ENCODE data around the gene HTRA1.

- no peak for TF ChIP-seq CTCF (IDR thresholded peaks at IDR 0.05; ENCODE audit: insufficient read depth, low read length, poor library complexity, severe bottlenecking)
- TF ChIP-seq EZH2phosphoT487 (conservative IDR thresholded peaks at IDR 0.05; ENCODE audit: low read length) = no peak
Measured at GRCh38 chr10:122531939-122532338, 70.6 kb downstream of the HTRA1 start.

All from SU-DHL-6 (cell line).